ENCODE measurements around the gene SKI.

The SKI gene

GRCh38 chr1:2352341-2352896, 124.3 kb downstream of the SKI start:
- DNase-seq (ENCODE audit: low read depth), result no peak

- no peak for DNase-seq (ENCODE audit: low read depth)
These were observed 124.9 kb downstream of the SKI start for GRCh38 chr1:2352897-2353550.

GRCh38 chr1:2353551-2354438, 125.7 kb downstream of the SKI start:
- DNase-seq (ENCODE audit: low read depth), result no peak

- no peak for DNase-seq (ENCODE audit: low read depth)
These were observed 126.6 kb downstream of the SKI start for GRCh38 chr1:2354511-2355372.

- DNase-seq (ENCODE audit: low read depth), result no peak
These were observed 127.5 kb downstream of the SKI start for GRCh38 chr1:2355373-2356261.

- DNase-seq (ENCODE audit: low read depth), result no peak
These were observed 128.3 kb downstream of the SKI start for GRCh38 chr1:2356401-2356800.

GRCh38 chr1:2356911-2357845, 129.1 kb downstream of the SKI start:
- DNase-seq (ENCODE audit: low read depth), result no peak

- no peak for DNase-seq (ENCODE audit: low read depth)
These were observed 130.0 kb downstream of the SKI start for GRCh38 chr1:2358072-2358471.

- DNase-seq (ENCODE audit: low read depth), result no peak
These were observed 130.8 kb downstream of the SKI start for GRCh38 chr1:2358651-2359640.
